HG03342 (cell line): ENCODE measurements around the gene INTS1.

Experiments used
- ATAC-seq: cut with Tn5 transposase; IDR thresholded peaks from one replicate; pipeline ENCODE4 v1.9.1; 2021; ENCODE audit warnings: mild to moderate bottlenecking, moderate library complexity; ENCODE audit not compliant: unreplicated experiment

Gene INTS1

GRCh38 chr7:1542329-1542728 lies 38.1 kb upstream of the INTS1 start:
- no peak for ATAC-seq

- no peak for ATAC-seq
These were observed 37.4 kb upstream of the INTS1 start for GRCh38 chr7:1541431-1542162.

- ATAC-seq = no peak
These were observed 36.6 kb upstream of the INTS1 start for GRCh38 chr7:1540776-1541271.

- ATAC-seq = no peak
These were observed 35.9 kb upstream of the INTS1 start for GRCh38 chr7:1539882-1540775.

- ATAC-seq = no peak
These were observed 35.1 kb upstream of the INTS1 start for GRCh38 chr7:1539181-1539881.

- no peak for ATAC-seq
These were observed 34.5 kb upstream of the INTS1 start for GRCh38 chr7:1538544-1539180.

- no peak for ATAC-seq
These were observed 33.6 kb upstream of the INTS1 start for GRCh38 chr7:1537535-1538412.

- ATAC-seq = no peak
These were observed 32.8 kb upstream of the INTS1 start for GRCh38 chr7:1536743-1537534.

GRCh38 chr7:1536455-1536742 lies 32.2 kb upstream of the INTS1 start:
- ATAC-seq = no peak

- no peak for ATAC-seq
These were observed 31.7 kb upstream of the INTS1 start for GRCh38 chr7:1535701-1536454.

GRCh38 chr7:1535100-1535458 lies 30.9 kb upstream of the INTS1 start:
- ATAC-seq = no peak

GRCh38 chr7:1534330-1535099 lies 30.3 kb upstream of the INTS1 start:
- ATAC-seq = no peak

GRCh38 chr7:1533547-1534329 lies 29.5 kb upstream of the INTS1 start:
- ATAC-seq = no peak

GRCh38 chr7:1533255-1533546 lies 29.0 kb upstream of the INTS1 start:
- no peak for ATAC-seq

GRCh38 chr7:1532456-1533254 lies 28.5 kb upstream of the INTS1 start:
- no peak for ATAC-seq

- no peak for ATAC-seq
These were observed 27.8 kb upstream of the INTS1 start for GRCh38 chr7:1531979-1532455.
